ENCODE results near the gene SLC28A1. TPM values are rescaled to one million over a fixed set of nuclear protein-coding genes. Genes with fewer than 3 reads are reported as not detected.
"Not testable (repeated sequence)": the region's sequence is repeated elsewhere in the genome, so short reads cannot be mapped to it uniquely, and the experiment has no call there.

SLC28A1 gene
- total RNA-seq, 2 experiments from 2014 or later, result not detected

DNA sequence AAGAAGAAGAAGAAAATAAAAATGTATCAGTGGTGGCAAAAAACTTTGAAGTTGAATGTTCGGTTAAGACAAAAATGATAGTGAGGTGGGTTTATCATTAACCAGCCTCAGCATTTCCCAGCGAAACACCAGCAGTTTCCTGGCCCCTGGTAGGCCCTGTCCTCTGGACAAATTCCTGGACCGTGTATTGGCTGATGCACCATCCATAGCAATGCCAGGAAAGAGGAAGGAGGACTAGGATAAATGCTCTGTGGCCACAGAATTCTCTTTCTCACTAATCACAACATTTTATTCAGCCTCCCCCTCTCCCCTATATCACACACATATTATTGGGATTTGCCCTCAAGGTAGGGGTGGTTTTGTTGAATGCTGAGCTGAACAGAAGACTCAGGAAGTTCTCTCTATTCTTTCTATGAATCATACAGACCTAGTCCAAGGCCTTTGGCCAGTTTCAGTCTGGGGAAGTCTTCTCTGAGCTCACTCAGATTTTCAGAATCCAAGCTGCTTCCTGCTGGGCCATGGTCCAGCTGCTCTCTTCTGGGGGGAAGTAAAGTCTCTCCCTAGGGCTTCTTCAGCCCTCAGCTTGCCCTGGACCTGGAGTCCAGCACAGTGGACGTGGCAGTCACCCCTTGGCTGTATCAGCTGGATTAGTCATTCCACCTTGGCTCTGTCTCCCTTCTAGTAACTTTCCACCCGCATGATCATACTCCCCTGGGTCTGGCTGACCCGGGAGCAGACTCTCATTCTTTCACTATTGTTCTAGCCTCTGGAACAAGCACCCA is 27.6 kb downstream of the SLC28A1 start:
- no peak overlapping the region for H3K27ac Mint-ChIP-seq
- H3K36me3 Mint-ChIP-seq (ENCODE audit: low read depth), result no peaks in the 10 kb centered on the region
- H3K4me3 Mint-ChIP-seq, result no peak overlapping the region
- peaks cover 26% of the 10 kb centered on the region for H3K4me1 Mint-ChIP-seq
- H3K27me3 Mint-ChIP-seq, result peaks cover 2% of the 10 kb centered on the region
- no peak for DNase-seq
- no peaks in the 10 kb centered on the region for H3K9me3 Mint-ChIP-seq
- CTCF ChIA-PET, result interaction anchor here (0.7 kb wide), 1 partner anchor 16 kb away, joined by 3 read pairs; no protein-coding TSS in a partner anchor
- POLR2A ChIA-PET, result no interaction called here

DNA sequence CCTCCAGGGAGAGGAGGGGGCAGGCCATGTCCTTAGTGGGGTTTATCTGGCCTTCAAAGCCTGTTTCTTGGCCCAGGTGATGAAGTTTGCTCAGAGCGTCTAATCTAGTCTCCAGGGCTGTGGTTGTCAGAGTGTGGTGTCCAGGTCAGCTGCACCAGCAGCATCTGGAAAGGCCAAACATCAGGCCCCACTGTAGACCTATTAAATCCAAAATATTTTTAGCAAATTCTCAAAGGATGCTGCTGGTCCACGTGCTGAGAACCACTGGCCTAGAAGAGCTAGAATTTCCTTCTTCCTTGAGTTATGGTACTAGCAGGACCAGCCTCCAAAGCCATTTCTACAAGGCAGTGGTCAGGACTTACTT is 28.9 kb downstream of the SLC28A1 start:
- ChIA-PET POLR2A (no interaction called here), CTCF (no interaction called here)
- H3K9me3 Mint-ChIP-seq, result no peaks in the 10 kb centered on the region
- peaks cover 2% of the 10 kb centered on the region for H3K27me3 Mint-ChIP-seq
- H3K4me1 Mint-ChIP-seq, result peaks cover 26% of the 10 kb centered on the region
- no peak for DNase-seq
- H3K4me3 Mint-ChIP-seq, result no peak overlapping the region
- H3K27ac Mint-ChIP-seq, result no peak overlapping the region
- H3K36me3 Mint-ChIP-seq (ENCODE audit: low read depth), result no peaks in the 10 kb centered on the region

DNA sequence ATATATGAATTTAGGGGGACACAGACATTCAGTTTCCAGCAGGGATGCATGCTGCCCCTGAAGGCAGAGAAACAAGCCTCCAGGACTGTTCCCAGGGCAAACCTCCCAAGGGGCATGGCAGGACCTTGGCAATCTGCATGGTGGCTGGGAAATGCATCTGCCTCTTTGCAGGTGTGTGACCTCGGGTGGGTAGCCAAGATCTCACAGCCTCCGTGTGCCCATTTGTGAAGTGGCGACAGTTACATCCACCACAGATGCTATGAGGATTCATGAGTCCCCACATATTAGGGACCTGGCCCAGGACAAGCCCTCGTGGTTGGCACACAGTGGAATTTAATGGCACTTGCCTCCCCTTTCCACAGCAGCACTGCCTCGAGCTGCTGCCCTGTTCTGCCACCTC is 29.9 kb downstream of the SLC28A1 start:
- Mint-ChIP-seq H3K36me3 (ENCODE audit: low read depth) (no peaks in the 10 kb centered on the region), H3K27ac (no peak overlapping the region), H3K27me3 (no peaks in the 10 kb centered on the region), H3K4me3 (no peak overlapping the region), H3K4me1 (peaks cover 26% of the 10 kb centered on the region), H3K9me3 (no peaks in the 10 kb centered on the region)
- no peak for DNase-seq
- ChIA-PET POLR2A (no interaction called here), CTCF (no interaction called here)

DNA sequence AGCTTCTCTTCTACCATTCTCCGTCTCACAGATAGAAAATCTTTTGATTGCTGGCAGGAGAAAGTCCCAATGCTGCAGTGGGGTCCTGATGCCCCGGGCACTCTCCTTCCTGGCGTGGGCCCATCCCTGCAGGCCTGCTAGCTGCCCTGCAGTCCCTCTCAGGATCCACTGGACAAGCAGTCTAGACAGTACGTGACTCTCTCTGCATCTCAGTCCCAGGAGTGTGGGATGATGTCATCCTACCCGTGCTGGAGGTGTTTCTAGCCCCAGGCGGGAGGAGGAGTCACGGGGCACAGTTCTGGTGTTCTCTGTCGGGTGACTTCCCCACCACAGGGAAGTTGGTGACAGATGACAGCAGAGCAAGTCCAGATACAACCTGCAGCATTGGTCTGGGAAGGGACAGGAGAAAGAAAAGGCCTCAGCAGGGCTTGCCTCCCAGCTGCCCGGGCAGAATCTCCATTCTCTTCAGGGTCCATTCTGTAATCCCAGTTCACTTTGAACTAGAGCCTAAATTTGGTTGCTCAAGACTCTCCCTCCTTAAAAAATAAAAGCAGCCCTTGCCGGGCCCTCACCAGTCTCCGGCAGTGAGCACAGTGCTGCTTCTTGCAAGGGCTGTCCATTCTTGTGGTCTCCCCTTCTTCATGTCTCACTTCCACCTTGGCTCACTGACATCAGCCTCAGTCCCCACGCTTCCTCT is 30.6 kb downstream of the SLC28A1 start:
- peak overlapping the region; percentile 61 for H3K27ac Mint-ChIP-seq

DNA sequence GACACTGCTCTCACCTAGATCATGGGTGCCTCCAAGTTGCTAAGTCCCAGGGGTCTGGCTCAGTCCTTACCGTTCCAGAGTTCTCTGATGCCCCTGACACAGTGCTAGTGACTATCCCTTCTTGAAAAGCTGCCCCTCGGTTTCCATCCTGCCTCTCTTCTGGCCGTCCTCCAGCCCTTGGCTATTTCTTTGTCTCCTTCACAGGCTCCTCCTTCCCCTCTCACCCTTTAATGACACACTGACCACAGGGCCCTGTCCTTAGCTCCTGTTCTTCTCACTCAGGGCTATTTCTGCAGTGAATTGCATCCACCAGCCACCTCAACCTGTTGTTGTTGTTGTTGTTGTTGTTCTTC is 31.1 kb downstream of the SLC28A1 start:
- POLR2A ChIA-PET, result no interaction called here
- Mint-ChIP-seq H3K9me3 (no peaks in the 10 kb centered on the region), H3K4me3 (no peak overlapping the region), H3K27me3 (no peaks in the 10 kb centered on the region), H3K27ac (peak overlapping the region; percentile 31), H3K36me3 (ENCODE audit: low read depth) (no peaks in the 10 kb centered on the region), H3K4me1 (peaks cover 26% of the 10 kb centered on the region)
- CTCF ChIA-PET, result no interaction called here
- DNase-seq, result no peak

More for the DNA sequence above, 30.6 kb downstream of the SLC28A1 start:
- peak; percentile 73 for DNase-seq
- H3K4me1 Mint-ChIP-seq, result peaks cover 26% of the 10 kb centered on the region
- H3K4me3 Mint-ChIP-seq, result peak overlapping the region; percentile 59
- H3K27me3 Mint-ChIP-seq, result no peaks in the 10 kb centered on the region
- H3K36me3 Mint-ChIP-seq (ENCODE audit: low read depth), result no peaks in the 10 kb centered on the region
- CTCF ChIA-PET, result no interaction called here
- POLR2A ChIA-PET, result no interaction called here
- H3K9me3 Mint-ChIP-seq, result no peaks in the 10 kb centered on the region

DNA sequence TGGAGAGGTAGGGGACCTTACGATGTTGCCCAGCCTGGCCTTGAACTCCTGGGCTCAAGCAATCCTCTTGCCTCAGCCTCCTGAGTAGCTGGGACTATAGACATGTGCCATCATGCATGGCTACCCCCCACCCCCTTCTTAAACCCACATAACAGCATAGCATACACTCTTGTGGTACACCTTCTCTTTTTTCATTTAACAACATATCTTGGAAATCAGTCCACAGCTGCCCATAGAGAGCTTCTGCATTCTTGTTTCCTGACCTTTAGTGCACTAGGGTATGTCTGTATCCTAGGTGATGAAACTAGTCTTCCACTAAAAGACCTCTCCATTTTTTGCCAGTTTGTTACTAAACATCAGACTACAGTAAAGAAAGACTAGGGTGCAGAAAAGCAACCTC is 33.0 kb downstream of the SLC28A1 start:
- Mint-ChIP-seq H3K27ac (no peak overlapping the region), H3K4me3 (no peak overlapping the region), H3K4me1 (peaks cover 15% of the 10 kb centered on the region), H3K27me3 (no peaks in the 10 kb centered on the region), H3K36me3 (ENCODE audit: low read depth) (no peaks in the 10 kb centered on the region), H3K9me3 (no peaks in the 10 kb centered on the region)
- ChIA-PET CTCF (interaction anchor here (0.6 kb wide), 1 partner anchor 272 kb away, joined by 3 read pairs; no protein-coding TSS in a partner anchor), POLR2A (no interaction called here)
- no peak for DNase-seq

DNA sequence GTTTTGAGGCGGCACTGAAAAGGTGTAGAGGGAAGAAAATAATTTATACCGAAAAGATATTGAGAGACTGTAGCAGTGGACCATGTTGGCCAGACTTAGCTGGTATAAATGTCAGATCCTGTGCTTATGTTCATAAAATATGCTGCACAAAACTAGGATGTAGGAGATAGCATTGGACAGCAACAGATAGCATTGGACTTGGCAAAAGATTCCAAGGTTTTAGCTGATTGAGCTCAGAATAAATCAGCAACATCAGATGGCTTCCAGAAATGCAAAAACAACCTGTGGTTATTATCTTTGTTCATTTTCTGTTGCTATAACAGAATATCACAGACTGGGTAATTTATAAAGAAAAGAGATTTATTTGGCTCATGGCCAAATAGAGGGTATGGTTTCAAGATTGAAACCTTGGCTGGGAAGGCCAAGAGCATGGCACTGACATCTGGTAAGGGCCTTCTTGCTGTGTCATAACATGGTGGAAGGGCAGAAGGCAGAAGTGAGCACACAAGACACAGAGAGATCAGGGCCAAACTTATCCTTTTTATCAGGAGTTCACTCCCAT is 34.7 kb downstream of the SLC28A1 start:
- H3K4me3 Mint-ChIP-seq, result no peak overlapping the region
- CTCF ChIA-PET, result no interaction called here
- POLR2A ChIA-PET, result no interaction called here
- H3K4me1 Mint-ChIP-seq, result peaks cover 14% of the 10 kb centered on the region
- DNase-seq, result no peak
- H3K36me3 Mint-ChIP-seq (ENCODE audit: low read depth), result no peaks in the 10 kb centered on the region
- H3K27me3 Mint-ChIP-seq, result no peaks in the 10 kb centered on the region
- H3K27ac Mint-ChIP-seq, result no peak overlapping the region
- no peaks in the 10 kb centered on the region for H3K9me3 Mint-ChIP-seq

DNA sequence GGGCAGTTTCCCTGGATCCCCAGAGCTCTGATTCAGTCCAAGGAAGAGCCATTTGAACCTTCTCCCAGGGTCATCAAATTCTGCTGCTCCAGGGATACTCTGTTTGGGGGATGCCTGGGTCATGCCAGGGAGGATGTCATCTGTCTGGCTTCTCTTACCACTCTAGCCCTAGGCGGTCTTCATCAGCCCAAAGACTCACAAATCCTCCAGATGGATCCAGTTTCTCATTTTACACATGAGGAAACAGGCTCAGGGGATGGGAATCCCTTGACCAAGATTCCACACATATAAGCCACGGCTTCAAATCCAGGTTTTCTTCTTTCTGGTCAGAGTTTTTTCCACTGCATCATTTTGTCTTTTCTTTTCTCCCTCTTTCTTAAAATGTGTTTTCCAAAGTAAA is 36.7 kb downstream of the SLC28A1 start:
- H3K4me3 Mint-ChIP-seq, result no peak overlapping the region

DNA sequence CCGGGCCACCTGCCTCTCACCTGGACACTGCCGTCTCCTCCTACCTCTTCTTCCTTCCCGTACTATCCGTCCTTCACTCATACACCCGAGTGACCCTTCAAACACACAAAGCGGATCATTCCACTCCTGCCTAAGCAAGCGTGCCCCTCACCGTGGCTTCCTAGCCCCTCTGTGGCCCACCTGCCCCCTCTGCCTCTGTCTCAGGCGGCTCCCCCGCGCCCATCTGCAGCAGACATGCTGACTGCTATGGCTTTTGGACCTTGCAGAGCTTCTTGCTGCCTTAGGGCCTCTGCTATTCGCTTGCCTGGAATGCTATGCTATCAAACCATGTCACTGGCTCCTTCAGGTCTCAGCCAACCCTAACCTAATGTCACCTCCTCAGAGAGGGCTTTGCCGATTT is 38.1 kb downstream of the SLC28A1 start:
- no peaks in the 10 kb centered on the region for H3K27me3 Mint-ChIP-seq
- no peak for DNase-seq
- no peak overlapping the region for H3K4me3 Mint-ChIP-seq
- no peaks in the 10 kb centered on the region for H3K4me1 Mint-ChIP-seq
- CTCF ChIA-PET, result no interaction called here
- no peak overlapping the region for H3K27ac Mint-ChIP-seq
- H3K9me3 Mint-ChIP-seq, result no peaks in the 10 kb centered on the region
- no peaks in the 10 kb centered on the region for H3K36me3 Mint-ChIP-seq (ENCODE audit: low read depth)
- POLR2A ChIA-PET, result no interaction called here

More for the DNA sequence above, 36.7 kb downstream of the SLC28A1 start:
- Mint-ChIP-seq H3K9me3 (no peaks in the 10 kb centered on the region), H3K27me3 (no peaks in the 10 kb centered on the region), H3K4me1 (no peaks in the 10 kb centered on the region), H3K27ac (no peak overlapping the region), H3K36me3 (ENCODE audit: low read depth) (no peaks in the 10 kb centered on the region)
- ChIA-PET POLR2A (no interaction called here), CTCF (no interaction called here)
- no peak for DNase-seq

DNA sequence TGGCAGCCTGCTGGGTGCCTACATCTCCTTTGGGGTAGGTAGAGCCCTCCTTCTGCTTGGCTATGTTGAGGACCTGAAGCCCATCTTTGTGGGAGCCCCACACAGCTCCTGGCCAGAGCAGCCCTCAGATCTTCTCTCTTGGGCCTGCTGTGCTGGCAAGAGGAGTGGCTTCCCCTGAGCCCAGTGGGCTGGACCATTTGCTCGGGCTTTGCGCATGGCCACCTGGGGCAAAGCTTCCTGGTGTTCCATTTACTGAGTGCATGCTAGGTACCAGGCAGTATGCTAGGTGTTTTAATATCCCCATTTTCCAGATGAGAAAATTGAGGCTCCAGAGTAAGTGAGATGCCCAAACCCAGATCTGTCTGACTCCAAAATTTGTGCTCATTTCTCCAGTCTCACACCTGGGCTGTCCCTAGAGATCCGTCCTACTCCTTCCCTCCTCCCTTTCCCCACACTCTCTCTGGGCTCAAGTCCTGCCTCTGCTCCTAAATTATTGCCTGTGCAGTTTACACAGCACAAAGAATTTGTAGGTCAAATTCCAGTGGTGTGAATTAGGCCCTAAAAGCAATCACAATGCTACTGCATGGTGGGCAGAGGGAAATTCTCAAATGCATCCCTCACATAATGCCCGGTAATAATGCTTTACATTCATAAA is 39.7 kb downstream of the SLC28A1 start:
- no peaks in the 10 kb centered on the region for H3K36me3 Mint-ChIP-seq (ENCODE audit: low read depth)
- no peaks in the 10 kb centered on the region for H3K27me3 Mint-ChIP-seq
- no peak overlapping the region for H3K4me3 Mint-ChIP-seq
- ChIA-PET CTCF (no interaction called here), POLR2A (no interaction called here)
- no peaks in the 10 kb centered on the region for H3K9me3 Mint-ChIP-seq
- H3K4me1 Mint-ChIP-seq, result peaks cover 6% of the 10 kb centered on the region
- no peak overlapping the region for H3K27ac Mint-ChIP-seq
- no peak for DNase-seq

DNA sequence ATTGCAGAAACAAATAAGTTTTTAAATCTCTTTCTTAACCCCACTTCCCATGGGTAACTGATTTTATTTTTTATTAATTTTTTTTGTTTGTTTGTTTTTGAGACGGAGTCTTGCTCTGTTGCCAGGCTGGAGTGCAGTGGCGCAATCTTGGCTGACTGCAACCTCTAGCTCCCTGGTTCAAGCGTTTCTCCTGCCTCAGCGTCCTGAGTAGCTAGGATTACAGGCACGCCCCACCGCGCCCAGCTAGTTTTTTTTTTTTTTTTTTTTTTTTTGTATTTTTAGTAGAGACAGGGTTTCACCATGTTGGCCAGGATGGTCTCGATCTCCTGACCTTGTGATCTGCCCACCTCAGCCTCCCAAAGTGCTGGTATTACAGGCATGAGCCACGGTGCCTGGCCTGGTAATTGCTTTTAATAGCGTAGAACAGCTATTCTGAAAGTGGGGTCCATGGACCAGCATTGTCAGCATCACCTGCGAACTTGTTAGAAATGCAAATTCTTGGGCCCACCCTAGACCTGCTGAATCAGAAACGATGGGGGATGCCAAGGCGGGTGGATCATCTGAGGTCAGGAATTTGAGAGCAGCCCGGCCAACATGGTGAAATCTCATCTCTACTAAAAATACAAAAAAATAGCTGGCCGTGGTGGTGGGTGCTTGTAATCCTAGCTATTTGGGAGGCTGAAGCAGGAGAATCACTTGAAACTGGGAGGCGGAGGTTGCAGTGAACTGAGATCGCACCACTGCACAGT is 40.5 kb downstream of the SLC28A1 start:
- H3K27me3 Mint-ChIP-seq; POLR2A ChIA-PET; H3K9me3 Mint-ChIP-seq; H3K4me3 Mint-ChIP-seq; DNase-seq; H3K27ac Mint-ChIP-seq; H3K36me3 Mint-ChIP-seq (ENCODE audit: low read depth): not testable (repeated sequence)
- peaks cover 10% of the 10 kb centered on the region for H3K4me1 Mint-ChIP-seq
- CTCF ChIA-PET, result interaction anchor here (1.0 to 4.3 kb wide), 4 partner anchors 15 to 337 kb away, joined by 3 to 28 read pairs (median 4); no protein-coding TSS in a partner anchor

DNA sequence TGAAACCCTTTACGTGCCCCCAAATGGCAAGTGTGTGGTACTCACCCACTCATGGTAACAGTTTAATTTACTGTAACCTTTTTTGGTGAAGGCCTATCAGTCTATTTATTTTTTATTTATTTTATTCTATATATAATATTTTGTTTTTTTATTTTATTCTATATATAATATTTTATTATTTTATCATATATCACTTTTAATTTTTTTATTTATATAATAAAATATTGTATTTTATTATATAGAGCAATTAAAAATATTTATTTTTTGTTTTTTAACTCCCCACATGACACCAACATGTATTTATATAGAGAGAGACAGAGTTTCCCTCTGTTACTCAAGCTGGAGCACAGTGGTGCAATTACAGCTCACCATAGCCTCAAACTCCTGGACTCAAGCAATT is 41.4 kb downstream of the SLC28A1 start:
- no peak for DNase-seq
- Mint-ChIP-seq H3K36me3 (ENCODE audit: low read depth) (no peaks in the 10 kb centered on the region), H3K27me3 (no peaks in the 10 kb centered on the region), H3K9me3 (no peaks in the 10 kb centered on the region), H3K4me1 (peaks cover 11% of the 10 kb centered on the region), H3K4me3 (no peak overlapping the region), H3K27ac (no peak overlapping the region)
- ChIA-PET POLR2A (no interaction called here), CTCF (interaction anchor here (1.0 to 4.3 kb wide), 4 partner anchors 14 to 338 kb away, joined by 3 to 28 read pairs (median 4); no protein-coding TSS in a partner anchor)

Data from activated CD4-positive, alpha-beta memory T cell treated with anti-CD3 and anti-CD28 coated beads, Interleukin-2, amount 10 ng/mL, durations not matched to agents 7 days and 5 days (primary cell).